ENCODE measurements around the gene STK31.
"Not testable (repeated sequence)": the region's sequence is repeated elsewhere in the genome, so short reads cannot be mapped to it uniquely, and the experiment has no call there.

Gene STK31

DNA sequence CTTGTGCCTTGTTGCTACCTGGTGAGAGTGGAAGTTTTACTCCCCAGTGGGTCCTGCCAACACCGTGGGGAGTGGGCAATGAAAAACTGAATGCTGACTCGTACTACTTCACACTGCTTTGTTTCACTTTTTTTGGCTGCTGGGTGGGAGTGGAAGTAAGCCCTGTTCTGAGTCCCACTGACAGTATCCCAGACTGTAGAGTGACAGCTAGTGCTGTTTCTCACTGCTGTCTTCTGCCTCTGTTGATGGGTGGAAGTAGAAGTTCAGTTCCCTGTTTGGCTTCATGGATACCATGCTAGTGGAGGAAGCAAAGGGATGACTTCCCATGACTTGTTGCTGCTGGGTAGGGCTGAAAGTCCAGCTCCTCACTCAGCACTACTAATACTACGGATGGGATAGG, 98.4 kb downstream of the STK31 start:
- Histone ChIP-seq H3K4me1 (ENCODE audit: insufficient read depth, low read length) (no peaks in the 10 kb centered on the region), H3K36me3 (ENCODE audit: insufficient read depth, low read length) (no peaks in the 10 kb centered on the region), H3K9me3 (ENCODE audit: insufficient read depth, low read depth, low read length) (peaks cover 13% of the 10 kb centered on the region), H3K4me3 (ENCODE audit: low read length) (no peak overlapping the region), H3K27ac (ENCODE audit: low read depth, low read length) (no peak overlapping the region), H3K27me3 (ENCODE audit: insufficient read depth, low read length) (no peaks in the 10 kb centered on the region), H3K9ac (ENCODE audit: low read depth, low read length) (no peak overlapping the region)
- 82% methylated on average over 2 of the region's 3 CpGs for WGBS

DNA sequence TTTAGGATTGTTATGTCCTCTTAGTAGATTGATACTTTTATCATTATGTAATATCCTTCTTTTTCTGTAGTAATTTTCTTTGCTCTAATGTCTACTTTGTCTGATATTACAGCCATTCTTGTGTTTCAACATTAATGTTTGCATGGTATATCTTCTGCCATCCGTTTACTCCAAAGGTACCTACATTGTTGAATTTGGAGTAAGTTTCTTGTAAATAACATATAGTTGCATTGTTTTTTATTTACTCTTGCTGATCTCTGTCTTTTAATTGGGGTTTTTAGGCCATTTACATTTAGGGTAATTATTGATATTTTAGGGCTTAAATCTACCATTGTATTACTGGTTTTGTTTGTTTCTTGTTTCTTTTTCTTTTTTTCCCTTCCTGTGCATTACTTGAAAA, 100.1 kb downstream of the STK31 start:
- Histone ChIP-seq H3K4me1 (ENCODE audit: insufficient read depth, low read length) (no peaks in the 10 kb centered on the region), H3K27me3 (ENCODE audit: insufficient read depth, low read length) (no peaks in the 10 kb centered on the region), H3K4me3 (ENCODE audit: low read length) (no peak overlapping the region), H3K27ac (ENCODE audit: low read depth, low read length) (no peak overlapping the region), H3K9me3 (ENCODE audit: insufficient read depth, low read depth, low read length) (peaks cover 13% of the 10 kb centered on the region), H3K36me3 (ENCODE audit: insufficient read depth, low read length) (no peaks in the 10 kb centered on the region), H3K9ac (ENCODE audit: low read depth, low read length) (no peak overlapping the region)
- WGBS, result no CpG with 5 or more reads among the region's 1 CpG

DNA sequence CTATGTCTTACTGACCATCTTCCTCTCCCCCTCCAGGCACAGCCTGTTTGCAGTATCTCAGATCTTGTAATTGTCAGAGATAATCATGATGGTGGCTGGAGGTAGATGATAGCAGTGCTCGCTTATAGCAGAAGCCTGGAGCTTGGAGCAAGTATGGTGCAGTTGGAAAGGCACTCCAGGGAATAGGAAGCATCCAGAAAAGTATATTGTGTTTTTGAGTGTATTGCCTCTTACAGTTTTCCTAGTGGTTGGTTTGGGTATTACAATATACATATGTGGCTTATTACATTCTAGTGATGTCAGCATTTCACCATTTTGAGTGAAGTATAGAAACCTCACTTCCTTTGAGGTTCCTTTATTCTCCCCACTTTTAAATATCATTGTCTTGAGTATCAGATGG, 101.5 kb downstream of the STK31 start:
- Histone ChIP-seq H3K27me3 (ENCODE audit: insufficient read depth, low read length) (no peaks in the 10 kb centered on the region), H3K9me3 (ENCODE audit: insufficient read depth, low read depth, low read length) (peaks cover 13% of the 10 kb centered on the region), H3K27ac (ENCODE audit: low read depth, low read length) (no peak overlapping the region), H3K9ac (ENCODE audit: low read depth, low read length) (no peak overlapping the region), H3K4me3 (ENCODE audit: low read length) (no peak overlapping the region), H3K4me1 (ENCODE audit: insufficient read depth, low read length) (no peaks in the 10 kb centered on the region), H3K36me3 (ENCODE audit: insufficient read depth, low read length) (no peaks in the 10 kb centered on the region)
- 86% methylated on average over 1 of the region's 1 CpG for WGBS

- H3K4me3 ChIP-seq (ENCODE audit: low read length); H3K27me3 ChIP-seq (ENCODE audit: insufficient read depth, low read length); H3K4me1 ChIP-seq (ENCODE audit: insufficient read depth, low read length); H3K36me3 ChIP-seq (ENCODE audit: insufficient read depth, low read length); H3K9ac ChIP-seq (ENCODE audit: low read depth, low read length); H3K27ac ChIP-seq (ENCODE audit: low read depth, low read length): not testable (repeated sequence)
- H3K9me3 ChIP-seq (ENCODE audit: insufficient read depth, low read depth, low read length), result peaks cover 24% of the 10 kb centered on the region
- WGBS, result 95% methylated on average over 10 of the region's 10 CpGs
Observed at GRCh38 chr7:23828125-23828524, 118.1 kb downstream of the STK31 start.

- H3K27ac ChIP-seq (ENCODE audit: low read depth, low read length); H3K4me3 ChIP-seq (ENCODE audit: low read length); H3K4me1 ChIP-seq (ENCODE audit: insufficient read depth, low read length); H3K9ac ChIP-seq (ENCODE audit: low read depth, low read length); H3K27me3 ChIP-seq (ENCODE audit: insufficient read depth, low read length); H3K36me3 ChIP-seq (ENCODE audit: insufficient read depth, low read length): not testable (repeated sequence)
- peaks cover 58% of the 10 kb centered on the region for H3K9me3 ChIP-seq (ENCODE audit: insufficient read depth, low read depth, low read length)
- WGBS, result 87% methylated on average over 4 of the region's 4 CpGs
Observed at GRCh38 chr7:23832733-23833132, 122.7 kb downstream of the STK31 start.

DNA sequence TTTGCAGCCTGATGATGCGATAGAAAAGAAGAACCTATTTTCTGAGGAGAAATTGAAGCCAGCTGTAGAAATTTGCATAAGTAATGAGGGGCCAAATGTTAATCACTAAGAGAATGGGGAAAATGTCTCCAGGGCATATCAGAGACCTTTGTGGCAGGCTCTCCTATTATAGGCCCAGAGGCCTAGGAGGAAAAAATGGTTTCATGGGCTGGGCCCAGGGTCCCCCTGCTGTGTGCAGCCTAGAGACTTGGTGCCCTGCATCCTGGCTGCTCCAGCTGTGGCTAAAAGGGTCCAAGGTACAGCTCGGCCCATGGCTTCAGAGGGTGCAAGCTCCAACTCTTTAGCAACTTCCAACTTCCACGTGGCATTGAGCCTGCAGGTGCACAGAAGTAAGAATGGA, 123.4 kb downstream of the STK31 start:
- H3K9me3 ChIP-seq (ENCODE audit: insufficient read depth, low read depth, low read length), result peaks cover 59% of the 10 kb centered on the region

GRCh38 chr7:23844837-23845236, 134.8 kb downstream of the STK31 start:
- not testable (repeated sequence) for H3K27me3 ChIP-seq (ENCODE audit: insufficient read depth, low read length); H3K4me3 ChIP-seq (ENCODE audit: low read length); H3K27ac ChIP-seq (ENCODE audit: low read depth, low read length); H3K36me3 ChIP-seq (ENCODE audit: insufficient read depth, low read length); H3K9ac ChIP-seq (ENCODE audit: low read depth, low read length); H3K4me1 ChIP-seq (ENCODE audit: insufficient read depth, low read length); H3K9me3 ChIP-seq (ENCODE audit: insufficient read depth, low read depth, low read length)
- 82% methylated on average over 8 of the region's 8 CpGs for WGBS

More for the DNA sequence above, 123.4 kb downstream of the STK31 start:
- Histone ChIP-seq H3K36me3 (ENCODE audit: insufficient read depth, low read length) (no peaks in the 10 kb centered on the region), H3K4me1 (ENCODE audit: insufficient read depth, low read length) (no peaks in the 10 kb centered on the region), H3K4me3 (ENCODE audit: low read length) (no peak overlapping the region), H3K27me3 (ENCODE audit: insufficient read depth, low read length) (no peaks in the 10 kb centered on the region), H3K27ac (ENCODE audit: low read depth, low read length) (no peak overlapping the region), H3K9ac (ENCODE audit: low read depth, low read length) (no peak overlapping the region)
- 86% methylated on average over 3 of the region's 3 CpGs for WGBS

GRCh38 chr7:23852135-23852534, 142.1 kb downstream of the STK31 start:
- H3K36me3 ChIP-seq (ENCODE audit: insufficient read depth, low read length), result no peaks in the 10 kb centered on the region
- no peak overlapping the region for H3K27ac ChIP-seq (ENCODE audit: low read depth, low read length)
- no peak overlapping the region for H3K9ac ChIP-seq (ENCODE audit: low read depth, low read length)
- no peak overlapping the region for H3K4me3 ChIP-seq (ENCODE audit: low read length)
- no peaks in the 10 kb centered on the region for H3K27me3 ChIP-seq (ENCODE audit: insufficient read depth, low read length)
- no peaks in the 10 kb centered on the region; the same call in 1 of the 2 replicates for H3K9me3 ChIP-seq (ENCODE audit: insufficient read depth, low read depth, low read length)
- WGBS, result 94% methylated on average over 1 of the region's 1 CpG
- H3K4me1 ChIP-seq (ENCODE audit: insufficient read depth, low read length), result no peaks in the 10 kb centered on the region

DNA sequence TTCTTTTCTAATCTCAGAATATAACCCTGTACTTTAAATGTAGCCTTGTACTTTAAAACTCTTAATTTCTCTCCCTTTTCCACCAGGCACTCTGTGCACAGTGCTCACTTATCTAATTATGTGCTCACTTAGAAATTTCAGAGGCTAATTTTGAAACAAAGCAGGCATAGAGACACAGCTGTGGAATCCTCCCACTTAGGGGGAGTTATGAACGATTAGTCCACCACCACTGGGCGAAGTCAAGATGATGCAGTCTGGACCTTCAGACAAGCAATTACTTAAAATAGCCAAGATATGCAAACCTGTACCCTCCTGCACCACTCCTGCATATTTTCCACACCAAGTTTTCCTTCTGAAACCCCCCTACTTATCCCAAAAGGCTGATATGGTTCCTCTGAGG, 143.0 kb downstream of the STK31 start:
- H3K4me1 ChIP-seq (ENCODE audit: insufficient read depth, low read length), result no peaks in the 10 kb centered on the region
- H3K4me3 ChIP-seq (ENCODE audit: low read length), result no peak overlapping the region
- H3K36me3 ChIP-seq (ENCODE audit: insufficient read depth, low read length), result no peaks in the 10 kb centered on the region
- WGBS, result 96% methylated on average over 2 of the region's 2 CpGs
- H3K27me3 ChIP-seq (ENCODE audit: insufficient read depth, low read length), result no peaks in the 10 kb centered on the region
- H3K27ac ChIP-seq (ENCODE audit: low read depth, low read length), result no peak overlapping the region
- H3K9ac ChIP-seq (ENCODE audit: low read depth, low read length), result no peak overlapping the region
- H3K9me3 ChIP-seq (ENCODE audit: insufficient read depth, low read depth, low read length), result no peaks in the 10 kb centered on the region; the same call in 1 of the 2 replicates

- H3K4me1 ChIP-seq (ENCODE audit: insufficient read depth, low read length), result no peaks in the 10 kb centered on the region
- no peak overlapping the region for H3K27ac ChIP-seq (ENCODE audit: low read depth, low read length)
- WGBS, result no CpG with 5 or more reads among the region's 1 CpG
- no peaks in the 10 kb centered on the region for H3K27me3 ChIP-seq (ENCODE audit: insufficient read depth, low read length)
- no peak overlapping the region for H3K4me3 ChIP-seq (ENCODE audit: low read length)
- H3K9ac ChIP-seq (ENCODE audit: low read depth, low read length), result no peak overlapping the region
- no peaks in the 10 kb centered on the region for H3K9me3 ChIP-seq (ENCODE audit: insufficient read depth, low read depth, low read length)
- H3K36me3 ChIP-seq (ENCODE audit: insufficient read depth, low read length), result no peaks in the 10 kb centered on the region
Observed at GRCh38 chr7:23863209-23863787, 153.3 kb downstream of the STK31 start.

DNA sequence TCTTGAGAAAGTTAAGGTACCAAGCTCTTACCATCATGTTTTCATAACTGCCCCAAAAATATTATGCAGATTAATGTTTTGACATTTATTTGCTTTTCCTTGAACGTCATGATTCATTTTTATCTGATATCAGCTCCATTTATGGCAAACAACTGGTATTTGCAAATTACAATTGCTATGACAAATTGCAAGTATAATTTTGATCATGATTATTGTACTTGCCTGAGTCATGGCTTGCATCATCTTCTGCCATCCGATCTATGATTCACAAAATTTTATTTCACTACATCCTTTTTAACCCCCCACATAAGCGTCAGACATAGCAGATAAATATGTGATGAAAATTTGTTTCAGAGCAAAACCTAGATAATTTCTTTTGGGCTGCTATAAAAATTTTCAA, 155.0 kb downstream of the STK31 start:
- Histone ChIP-seq H3K9ac (ENCODE audit: low read depth, low read length) (no peak overlapping the region), H3K27me3 (ENCODE audit: insufficient read depth, low read length) (no peaks in the 10 kb centered on the region), H3K27ac (ENCODE audit: low read depth, low read length) (no peak overlapping the region), H3K9me3 (ENCODE audit: insufficient read depth, low read depth, low read length) (no peaks in the 10 kb centered on the region), H3K36me3 (ENCODE audit: insufficient read depth, low read length) (no peaks in the 10 kb centered on the region), H3K4me1 (ENCODE audit: insufficient read depth, low read length) (no peaks in the 10 kb centered on the region), H3K4me3 (ENCODE audit: low read length) (no peak overlapping the region)
- WGBS, result 88% methylated on average over 2 of the region's 3 CpGs

- Histone ChIP-seq H3K4me1 (ENCODE audit: insufficient read depth, low read length) (no peaks in the 10 kb centered on the region), H3K36me3 (ENCODE audit: insufficient read depth, low read length) (no peaks in the 10 kb centered on the region), H3K27ac (ENCODE audit: low read depth, low read length) (no peak overlapping the region), H3K4me3 (ENCODE audit: low read length) (no peak overlapping the region), H3K9me3 (ENCODE audit: insufficient read depth, low read depth, low read length) (no peaks in the 10 kb centered on the region), H3K27me3 (ENCODE audit: insufficient read depth, low read length) (no peaks in the 10 kb centered on the region), H3K9ac (ENCODE audit: low read depth, low read length) (no peak overlapping the region)
- 97% methylated on average over 1 of the region's 1 CpG for WGBS
Observed at GRCh38 chr7:23873306-23873705, 163.3 kb downstream of the STK31 start.
